HL-60/S4 (cell line): ENCODE results near the gene SERBP1.
"Not testable (repeated sequence)": the region's sequence is repeated elsewhere in the genome, so short reads cannot be mapped to it uniquely, and the experiment has no call there.

Source experiments
- in situ Hi-C: fragments of 300-500 bp; cut with MboI; formaldehyde crosslinking; loops from 2 replicates; pipeline ENCODE4 v1.14.3; 2022; ENCODE audit warnings: low sequenced_read_pairs

Gene SERBP1

GRCh38 chr1:67430358-67431155, at the start of gene SERBP1:
Gene SERBP1, minus strand, starts transcription at chr1:67430402. Its CDS starts 102 bp downstream, at chr1:67430300.
- in situ Hi-C loops: no loop called here

DNA sequence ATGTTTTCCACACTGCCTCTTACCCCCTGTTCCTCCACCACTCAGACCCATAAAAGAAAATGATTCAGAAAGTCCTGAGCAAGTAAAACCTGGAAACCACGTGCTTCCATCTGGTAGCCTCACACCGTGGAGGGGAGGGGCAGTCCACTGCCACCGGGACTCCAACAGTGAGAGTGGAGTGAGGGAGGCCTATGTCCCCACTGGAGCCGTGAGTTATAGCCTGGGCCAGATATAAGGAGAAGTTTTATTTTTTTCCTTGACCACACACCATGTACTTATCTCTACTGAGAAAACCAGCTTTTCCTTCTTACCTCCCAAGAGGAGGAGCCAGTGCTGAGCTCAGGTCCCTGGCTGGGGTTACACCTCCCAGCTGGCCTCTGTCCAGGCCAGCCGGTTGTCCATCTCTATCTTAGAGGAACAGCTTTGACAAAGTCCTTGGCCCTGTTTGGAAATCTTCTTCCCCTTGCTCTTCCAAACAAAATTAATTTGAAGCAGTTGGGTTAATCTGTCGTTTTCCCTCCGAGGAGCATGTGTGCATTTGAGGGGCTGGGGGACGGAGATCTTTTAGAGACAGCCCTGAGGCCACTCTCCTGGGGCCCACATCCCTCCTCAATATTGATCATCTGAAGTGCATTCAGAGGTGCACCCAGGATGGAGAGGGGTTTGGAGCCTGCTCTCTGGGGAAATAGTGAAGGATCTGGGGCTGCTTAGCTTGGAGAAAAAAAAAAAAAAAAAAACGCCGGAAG, 49.1 kb upstream of the SERBP1 start:
- in situ Hi-C loops: no loop called here

- in situ Hi-C loops: no loop called here
Observed at GRCh38 chr1:67476906-67477305, 46.7 kb upstream of the SERBP1 start.

DNA sequence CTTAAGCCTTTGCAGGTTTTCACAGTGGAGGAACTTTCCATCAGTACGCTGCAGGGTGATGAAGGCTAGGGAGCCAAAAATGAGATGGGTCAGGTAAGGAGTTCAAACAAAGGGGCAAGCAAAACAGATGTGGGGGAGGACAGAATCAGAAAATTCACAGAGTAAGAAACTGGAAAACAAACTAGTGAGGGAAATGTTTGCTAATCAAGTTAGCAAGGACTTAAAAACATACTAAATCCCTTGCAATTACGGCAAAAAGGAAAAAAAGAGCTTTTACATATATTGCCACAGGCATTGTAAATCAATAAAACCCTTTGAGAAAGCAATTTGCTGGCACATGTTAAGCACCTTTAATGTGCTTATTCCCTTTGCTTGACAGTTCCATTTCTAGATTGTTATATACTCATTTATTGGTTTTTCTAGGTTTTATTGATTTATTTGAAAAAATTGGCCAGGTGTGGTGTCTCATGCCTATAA, 45.8 kb upstream of the SERBP1 start:
- in situ Hi-C loops: no loop called here

- in situ Hi-C loops: no loop called here
Observed at GRCh38 chr1:67472056-67472455, 41.9 kb upstream of the SERBP1 start.

GRCh38 chr1:67469431-67469830, 39.2 kb upstream of the SERBP1 start:
- in situ Hi-C loops: no loop called here

DNA sequence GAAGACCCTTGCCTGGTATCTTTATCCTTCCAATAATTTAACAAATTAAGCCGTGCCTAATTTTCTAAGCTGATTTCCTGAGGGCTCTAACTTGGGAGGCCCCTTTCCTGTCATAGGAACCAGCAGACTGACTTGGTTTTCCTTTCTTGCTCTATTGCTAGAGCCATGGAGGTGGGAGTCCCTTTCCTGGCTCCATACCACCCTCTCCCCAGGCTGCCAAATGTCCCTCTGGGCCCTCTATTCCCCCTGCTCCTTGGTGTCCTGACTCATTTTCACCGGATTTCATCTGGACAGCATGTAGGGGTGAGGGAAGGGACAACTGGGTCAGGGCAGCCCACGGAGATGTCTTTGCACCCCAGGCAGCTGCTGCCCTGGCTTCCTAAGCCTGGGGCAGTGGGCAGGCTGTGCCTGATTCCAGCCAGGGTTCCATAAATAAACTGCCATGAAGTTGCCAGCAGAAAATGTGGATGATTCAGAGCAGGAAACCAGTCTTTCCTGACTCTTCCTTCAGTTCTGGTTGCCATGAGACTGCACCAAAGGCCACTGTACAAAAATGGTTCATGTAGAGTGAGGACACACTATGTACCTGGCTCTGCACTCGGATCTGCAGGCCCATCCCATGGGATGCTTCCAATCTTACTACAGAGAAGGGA, 38.0 kb upstream of the SERBP1 start:
- in situ Hi-C loops: no loop called here

GRCh38 chr1:67465375-67465774, 35.2 kb upstream of the SERBP1 start:
- in situ Hi-C loops: no loop called here

- in situ Hi-C loops: no loop called here
Observed at GRCh38 chr1:67464746-67465145, 34.5 kb upstream of the SERBP1 start.

DNA sequence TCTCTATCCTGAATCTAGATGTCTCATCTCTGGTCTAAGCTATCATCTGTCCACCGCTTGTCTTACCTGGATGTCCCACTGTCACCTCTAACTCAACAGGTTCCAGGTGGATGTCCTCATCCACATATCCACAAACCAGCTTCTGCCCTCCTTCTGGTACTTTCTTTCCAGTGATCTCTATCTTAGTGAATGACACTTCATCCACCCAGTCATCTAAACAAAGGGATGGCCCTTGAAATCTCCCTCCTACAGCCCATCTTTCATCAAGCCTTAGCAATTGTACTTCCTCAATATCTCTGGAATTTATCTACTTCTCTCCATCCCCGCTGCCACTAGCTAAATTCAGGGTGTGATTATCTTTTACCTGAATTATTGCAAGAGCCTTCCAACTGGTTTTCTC, 33.9 kb upstream of the SERBP1 start:
- in situ Hi-C loops: no loop called here

- in situ Hi-C loops: no loop called here
Observed at GRCh38 chr1:67463298-67463955, 33.2 kb upstream of the SERBP1 start.

DNA sequence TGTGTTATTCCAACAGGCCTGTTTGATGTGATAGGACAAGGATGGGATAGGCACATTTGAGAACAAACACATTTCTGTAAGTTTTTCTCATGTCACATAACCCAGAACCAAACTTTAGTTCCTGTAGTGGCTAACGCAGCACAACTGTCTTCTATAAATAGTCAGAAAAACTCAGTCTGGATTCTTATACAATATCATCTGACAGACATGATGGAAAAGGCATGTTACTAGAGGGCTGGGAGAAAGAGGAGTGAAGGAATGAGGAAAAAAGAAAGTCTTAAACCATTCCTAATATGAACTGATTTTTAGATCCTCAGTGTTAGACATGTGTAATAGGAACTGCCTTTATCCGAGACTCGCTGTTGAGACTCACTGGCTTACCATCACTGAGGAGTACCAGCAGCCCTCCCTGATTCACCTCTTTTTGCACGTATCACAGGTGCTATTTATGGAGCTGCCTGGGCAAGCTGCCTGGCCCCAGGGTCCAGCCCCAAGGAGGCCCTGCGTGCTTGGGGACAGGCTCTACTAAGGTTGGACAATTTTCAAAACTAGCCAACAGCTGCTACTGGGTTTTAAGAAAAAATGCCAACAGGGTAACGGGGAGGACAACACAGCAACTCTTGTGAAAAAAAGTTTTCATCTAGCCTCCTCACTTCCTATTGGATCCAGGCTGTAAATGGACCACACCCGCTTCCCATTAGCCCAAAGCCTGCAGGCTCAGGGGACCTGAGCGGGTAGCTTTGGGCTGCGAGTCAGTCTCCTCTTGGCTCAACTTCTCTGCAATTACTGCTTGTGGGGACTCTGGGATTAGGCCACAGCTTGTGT, 30.7 kb upstream of the SERBP1 start:
- in situ Hi-C loops: no loop called here

- in situ Hi-C loops: no loop called here
Observed at GRCh38 chr1:67459068-67459467, 28.9 kb upstream of the SERBP1 start.

DNA sequence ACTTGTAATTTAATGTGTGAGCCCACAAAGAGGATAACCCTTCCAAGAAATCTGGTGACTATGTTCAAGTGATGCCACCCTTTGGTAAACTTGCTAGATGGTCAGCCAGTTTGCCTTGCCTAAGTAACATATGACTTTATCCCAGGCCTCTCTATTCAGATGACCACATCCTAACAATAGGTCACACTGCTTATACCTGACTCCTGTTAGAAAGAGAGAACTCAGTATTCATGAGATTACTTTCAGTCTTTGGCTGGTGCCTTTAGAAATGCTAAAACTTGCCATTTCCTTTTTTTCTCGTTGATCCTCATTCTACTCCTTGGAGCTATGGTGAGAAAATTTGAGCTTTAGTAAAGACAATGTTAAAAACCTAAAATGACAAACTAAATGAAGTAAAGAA, 28.5 kb upstream of the SERBP1 start:
- in situ Hi-C loops: no loop called here

GRCh38 chr1:67457247-67457646, 27.0 kb upstream of the SERBP1 start:
- in situ Hi-C loops: no loop called here

GRCh38 chr1:67451815-67452214, 21.6 kb upstream of the SERBP1 start:
- in situ Hi-C loops: no loop called here

DNA sequence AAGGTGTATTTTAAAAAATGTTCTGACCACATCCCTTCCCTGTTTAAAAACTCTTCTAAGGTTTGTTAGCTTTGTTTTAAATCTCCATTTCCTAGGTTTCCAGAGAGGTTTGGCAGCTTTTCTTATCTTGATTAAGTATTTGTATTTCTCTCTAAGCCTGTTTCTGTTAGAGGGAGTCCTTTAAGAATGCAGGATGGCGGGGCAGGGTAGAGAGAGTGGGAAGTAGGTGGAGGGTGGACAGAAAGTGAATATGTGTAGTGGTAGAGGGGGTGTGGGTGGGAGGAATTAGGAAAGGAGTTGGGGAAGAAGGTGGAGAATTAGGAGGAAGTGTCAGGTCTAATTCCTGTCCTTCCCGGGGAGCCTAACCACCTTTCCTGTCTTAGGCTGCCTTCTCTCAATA, 21.2 kb upstream of the SERBP1 start:
- in situ Hi-C loops: no loop called here

DNA sequence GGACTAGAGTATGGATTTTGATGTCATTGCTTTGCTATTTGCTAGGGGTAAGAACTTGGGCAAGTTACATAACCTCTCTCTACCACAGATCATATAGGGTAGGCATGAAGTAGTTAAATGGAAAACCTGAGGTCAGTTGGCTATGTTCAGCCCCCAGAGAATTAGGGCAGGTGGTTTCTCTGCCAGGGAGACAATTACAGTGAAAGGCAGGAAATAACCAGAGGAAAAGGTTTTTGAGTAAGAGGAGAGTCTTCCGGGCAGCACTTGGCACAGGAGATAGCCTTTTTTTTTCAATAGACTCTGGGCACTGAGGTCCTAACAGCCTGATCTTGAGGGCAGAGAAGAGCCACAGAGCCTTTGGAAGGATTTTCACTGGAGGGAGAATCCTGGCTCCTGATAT, 16.7 kb upstream of the SERBP1 start:
- in situ Hi-C loops: no loop called here

DNA sequence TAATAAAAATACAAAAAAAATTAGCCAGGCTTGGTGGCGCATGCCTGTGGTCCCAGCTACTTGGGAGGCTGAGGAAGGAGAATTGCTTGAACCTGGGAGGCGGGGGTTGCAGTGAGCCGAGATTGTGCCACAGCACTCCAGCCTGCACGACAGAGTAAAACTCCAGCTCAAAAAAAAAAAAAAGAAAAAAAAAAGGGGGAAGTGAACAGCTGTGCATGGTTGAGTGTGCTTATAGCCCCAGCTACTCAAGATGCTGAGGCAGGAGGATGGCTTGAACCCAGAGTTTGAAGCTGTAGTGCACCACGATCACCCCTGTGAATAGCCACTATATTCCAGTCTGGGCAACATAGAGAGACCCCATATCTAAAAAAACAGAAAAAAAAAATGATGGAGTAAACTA, 15.8 kb upstream of the SERBP1 start:
- in situ Hi-C loops: not testable (repeated sequence)

- in situ Hi-C loops: no loop called here
Observed at GRCh38 chr1:67441739-67442281, 11.6 kb upstream of the SERBP1 start.
